Measurements from ENCODE around the gene UHRF1. TPM values are rescaled to one million over a fixed set of nuclear protein-coding genes. Genes with fewer than 3 reads are reported as not detected.

UHRF1 gene
- total RNA-seq, 1 donor from 2014 or later = 0.32 TPM

DNA sequence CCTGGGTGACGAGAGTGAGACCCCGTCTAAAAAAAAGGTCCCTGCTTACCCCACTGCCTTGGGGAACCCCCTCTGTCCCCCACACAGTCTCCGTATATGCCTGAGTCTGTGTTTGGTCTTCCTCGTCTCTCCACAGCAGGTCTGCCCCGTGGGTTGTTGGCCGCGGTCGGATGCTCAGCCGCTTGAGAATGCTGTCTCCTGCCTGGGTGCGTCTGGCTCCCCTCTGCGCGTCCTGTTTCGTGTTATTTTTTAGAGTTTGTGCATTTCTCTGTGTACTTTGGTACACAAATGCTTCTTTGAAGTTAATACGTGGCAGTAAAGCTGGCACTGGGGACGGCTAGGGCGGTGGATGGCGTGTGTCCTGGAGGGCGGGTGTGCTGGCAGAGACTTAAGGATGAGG, 94.5 kb downstream of the UHRF1 start:
- no peak overlapping the region for H3K4me3 ChIP-seq
- intact Hi-C loops (cut with DNase I) = no loop called here

DNA sequence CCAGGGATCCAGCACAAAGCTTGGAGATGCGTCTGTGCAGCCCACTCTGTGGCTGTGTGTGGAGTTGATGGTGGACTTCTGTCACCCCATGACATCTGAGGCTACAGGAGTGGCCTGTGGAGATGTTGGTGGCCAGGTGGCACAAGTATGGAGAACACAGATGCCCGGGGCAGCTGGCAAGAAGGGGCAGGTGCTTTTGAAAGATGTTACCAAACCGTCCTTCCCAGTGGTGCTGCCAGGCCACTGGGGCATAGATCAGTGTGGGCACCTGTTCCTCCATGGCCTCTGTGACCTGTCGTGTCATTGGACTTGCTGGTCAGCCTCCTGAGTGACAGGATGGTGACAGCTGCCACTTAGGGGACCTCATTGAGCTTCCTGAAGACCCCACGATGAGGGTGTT, 95.8 kb downstream of the UHRF1 start:
- Histone ChIP-seq H3K9me3 (no peaks in the 10 kb centered on the region), H3K4me3 (no peak overlapping the region), H3K36me3 (no peaks in the 10 kb centered on the region), H3K27ac (no peak overlapping the region), H3K27me3 (no peaks in the 10 kb centered on the region), H3K4me1 (peaks cover 6 to 12% of the 10 kb centered on the region in 2 donors)
- no peak for DNase-seq (ENCODE audit: low spot score in 2 of 2)
- intact Hi-C loops (cut with DNase I) = no loop called here
- TF ChIP-seq, protein P1, sequence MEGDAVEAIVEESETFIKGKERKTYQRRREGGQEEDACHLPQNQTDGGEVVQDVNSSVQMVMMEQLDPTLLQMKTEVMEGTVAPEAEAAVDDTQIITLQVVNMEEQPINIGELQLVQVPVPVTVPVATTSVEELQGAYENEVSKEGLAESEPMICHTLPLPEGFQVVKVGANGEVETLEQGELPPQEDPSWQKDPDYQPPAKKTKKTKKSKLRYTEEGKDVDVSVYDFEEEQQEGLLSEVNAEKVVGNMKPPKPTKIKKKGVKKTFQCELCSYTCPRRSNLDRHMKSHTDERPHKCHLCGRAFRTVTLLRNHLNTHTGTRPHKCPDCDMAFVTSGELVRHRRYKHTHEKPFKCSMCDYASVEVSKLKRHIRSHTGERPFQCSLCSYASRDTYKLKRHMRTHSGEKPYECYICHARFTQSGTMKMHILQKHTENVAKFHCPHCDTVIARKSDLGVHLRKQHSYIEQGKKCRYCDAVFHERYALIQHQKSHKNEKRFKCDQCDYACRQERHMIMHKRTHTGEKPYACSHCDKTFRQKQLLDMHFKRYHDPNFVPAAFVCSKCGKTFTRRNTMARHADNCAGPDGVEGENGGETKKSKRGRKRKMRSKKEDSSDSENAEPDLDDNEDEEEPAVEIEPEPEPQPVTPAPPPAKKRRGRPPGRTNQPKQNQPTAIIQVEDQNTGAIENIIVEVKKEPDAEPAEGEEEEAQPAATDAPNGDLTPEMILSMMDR (IDR thresholded peaks at IDR 0.05) = no peak

More for the DNA sequence above, 94.5 kb downstream of the UHRF1 start:
- Histone ChIP-seq H3K27me3 (no peaks in the 10 kb centered on the region), H3K9me3 (no peaks in the 10 kb centered on the region), H3K27ac (no peak overlapping the region), H3K4me1 (peaks cover 6 to 12% of the 10 kb centered on the region in 2 donors), H3K36me3 (no peaks in the 10 kb centered on the region)
- DNase-seq (ENCODE audit: low spot score in 2 of 2) = no peak
- TF ChIP-seq, protein P1 (IDR thresholded peaks at IDR 0.05) = no peak

DNA sequence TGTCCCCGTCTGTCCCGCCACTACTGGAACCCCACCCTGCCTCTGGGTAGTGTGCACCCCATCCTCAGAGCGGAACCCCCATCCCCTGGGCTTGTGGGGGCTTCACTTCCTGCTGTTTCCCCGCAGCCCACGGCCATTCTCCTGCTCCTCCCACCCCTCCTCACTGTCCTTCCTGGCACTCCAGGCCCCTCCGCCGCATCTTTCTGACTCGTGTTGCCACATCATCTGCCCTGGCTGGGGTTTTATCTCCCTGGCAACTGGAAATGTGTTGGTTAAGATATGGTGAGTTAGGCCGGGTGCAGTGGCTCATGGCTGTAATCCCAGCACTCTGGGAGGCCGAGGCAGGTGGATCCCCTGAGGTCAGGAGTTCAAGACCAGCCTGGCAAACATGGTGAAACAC, 96.9 kb downstream of the UHRF1 start:
- no peak overlapping the region for H3K27ac ChIP-seq
- no peaks in the 10 kb centered on the region for H3K9me3 ChIP-seq
- no peak for DNase-seq (ENCODE audit: low spot score in 2 of 2)
- TF ChIP-seq, protein P1 (IDR thresholded peaks at IDR 0.05) = no peak
- peaks cover 6 to 12% of the 10 kb centered on the region in 2 donors for H3K4me1 ChIP-seq
- no peaks in the 10 kb centered on the region for H3K36me3 ChIP-seq
- intact Hi-C loops (cut with DNase I) = no loop called here
- no peaks in the 10 kb centered on the region for H3K27me3 ChIP-seq
- no peak overlapping the region for H3K4me3 ChIP-seq

DNA sequence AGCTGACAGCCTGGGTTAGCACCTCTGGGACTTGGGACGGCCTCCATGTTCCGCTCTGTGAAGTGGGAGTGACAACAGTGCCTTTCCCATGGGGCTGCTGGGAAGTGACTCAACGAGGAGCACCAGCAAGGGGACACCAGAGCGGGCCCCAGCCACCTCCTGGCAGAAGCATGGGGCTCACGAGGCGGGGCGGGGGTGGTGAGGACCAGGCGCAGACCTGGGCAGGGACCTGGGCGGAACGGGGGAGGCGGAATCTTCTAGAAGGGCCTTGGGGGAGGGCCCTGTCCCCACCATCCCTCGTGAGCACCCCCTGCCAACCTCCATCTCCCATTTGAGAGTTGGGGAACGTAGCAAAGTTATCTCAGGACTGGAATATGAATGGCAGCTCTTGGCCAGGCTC, 97.5 kb downstream of the UHRF1 start:
- TF ChIP-seq, protein P1 (IDR thresholded peaks at IDR 0.05) = no peak
- Histone ChIP-seq H3K36me3 (no peaks in the 10 kb centered on the region), H3K27ac (no peak overlapping the region), H3K9me3 (no peaks in the 10 kb centered on the region), H3K4me3 (no peak overlapping the region), H3K27me3 (no peaks in the 10 kb centered on the region), H3K4me1 (peaks cover 5 to 8% of the 10 kb centered on the region in 2 donors)
- intact Hi-C loops (cut with DNase I) = no loop called here
- DNase-seq (ENCODE audit: low spot score in 2 of 2) = no peak

Other genes with a start within 250 kb of the UHRF1 start
- gene MYDGF, start 239.2 kb upstream of the UHRF1 start, total RNA-seq = 49.0 TPM
- 72.2 TPM for gene DPP9, start 185.7 kb upstream of the UHRF1 start, total RNA-seq
- 20.2 TPM for gene FEM1A, start 117.8 kb upstream of the UHRF1 start, total RNA-seq
- 20.3 TPM for gene TICAM1, start 77.8 kb upstream of the UHRF1 start, total RNA-seq
- 84.3 TPM for gene PLIN3, start 41.8 kb upstream of the UHRF1 start, total RNA-seq
- 8.6 TPM for gene ARRDC5, start 6.6 kb upstream of the UHRF1 start, total RNA-seq
- 46.0 TPM for gene KDM4B, start 59.6 kb downstream of the UHRF1 start, total RNA-seq